ENCODE data around the gene KPTN.

KPTN gene

DNA sequence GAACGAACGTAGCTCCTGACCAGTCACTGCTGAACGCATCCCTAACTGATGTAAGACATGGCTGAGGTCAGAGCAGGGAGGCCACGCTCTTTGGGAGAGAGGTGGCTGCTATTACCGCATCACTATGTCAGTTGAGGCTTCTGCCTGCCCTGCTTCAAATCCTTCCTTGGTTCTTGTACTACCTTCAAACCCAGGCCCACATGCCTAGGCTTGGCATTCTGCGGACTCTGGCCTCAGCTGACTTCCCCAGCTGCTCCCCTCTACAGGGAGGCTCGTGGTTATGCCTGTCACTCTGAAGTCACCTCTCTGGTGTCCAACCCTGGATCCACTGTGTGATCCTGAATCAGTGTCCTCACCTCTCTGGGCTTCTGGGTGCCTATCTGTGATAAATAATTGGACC is 49.9 kb downstream of the KPTN start:
- Histone ChIP-seq H3K27me3 (ENCODE audit: control insufficient read depth, insufficient read depth, low read length) (peaks cover 50% of the 10 kb centered on the region), H3K4me3 (ENCODE audit: low read length) (no peak overlapping the region), H3K36me3 (ENCODE audit: control insufficient read depth, insufficient read depth, low read length) (no peaks in the 10 kb centered on the region), H3K9me3 (ENCODE audit: control insufficient read depth, low read length) (no peaks in the 10 kb centered on the region), H3K4me1 (ENCODE audit: control insufficient read depth, insufficient read depth, low read length) (peaks cover 11% of the 10 kb centered on the region), H3K9ac (ENCODE audit: low read length) (no peak overlapping the region)

DNA sequence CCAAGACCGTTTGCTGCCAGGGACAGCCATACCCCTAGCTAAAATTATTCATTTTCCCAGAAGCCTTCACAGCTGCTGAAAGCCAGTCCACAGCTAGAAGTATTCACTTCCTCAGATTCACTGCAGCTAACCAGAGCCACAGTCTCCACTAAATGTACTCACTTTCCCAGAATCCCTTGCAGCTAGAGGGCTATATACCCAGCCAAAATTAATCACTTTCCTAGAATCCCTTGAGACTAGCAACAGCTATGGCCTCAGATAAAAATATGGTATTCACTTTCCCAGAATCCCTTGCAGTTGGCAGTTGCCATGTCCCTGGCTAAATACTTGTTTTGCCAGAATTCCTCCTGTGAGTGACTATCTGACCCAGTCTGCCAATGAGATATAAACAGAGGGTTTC is 50.9 kb downstream of the KPTN start:
- Histone ChIP-seq H3K27me3 (ENCODE audit: control insufficient read depth, insufficient read depth, low read length) (peaks cover 55% of the 10 kb centered on the region), H3K4me1 (ENCODE audit: control insufficient read depth, insufficient read depth, low read length) (peaks cover 20% of the 10 kb centered on the region), H3K9me3 (ENCODE audit: control insufficient read depth, low read length) (no peaks in the 10 kb centered on the region), H3K4me3 (ENCODE audit: low read length) (no peak overlapping the region), H3K36me3 (ENCODE audit: control insufficient read depth, insufficient read depth, low read length) (no peaks in the 10 kb centered on the region), H3K9ac (ENCODE audit: low read length) (no peak overlapping the region)

DNA sequence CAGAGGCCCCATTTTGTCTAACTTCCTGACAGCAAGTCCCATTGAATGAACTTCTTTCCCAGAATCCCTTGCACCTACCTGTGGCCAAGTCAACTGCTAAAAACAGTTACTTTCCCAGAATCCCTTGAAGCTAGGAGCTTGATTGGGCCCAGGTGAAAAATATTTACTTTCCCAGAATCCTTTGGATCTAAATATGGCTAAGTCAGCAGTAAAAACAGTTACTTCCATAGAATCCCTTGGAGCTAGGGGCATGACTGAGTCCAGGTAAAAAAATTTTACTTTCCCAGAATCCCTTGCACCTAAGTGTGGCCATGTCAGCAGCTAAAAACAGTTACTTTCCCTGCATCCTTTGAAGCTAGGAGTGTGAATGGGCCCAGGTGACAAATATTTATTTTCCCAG is 51.5 kb downstream of the KPTN start:
- H3K4me3 ChIP-seq (ENCODE audit: low read length) = no peak overlapping the region
- H3K4me1 ChIP-seq (ENCODE audit: control insufficient read depth, insufficient read depth, low read length) = peaks cover 26% of the 10 kb centered on the region
- peaks cover 57% of the 10 kb centered on the region for H3K27me3 ChIP-seq (ENCODE audit: control insufficient read depth, insufficient read depth, low read length)
- H3K9me3 ChIP-seq (ENCODE audit: control insufficient read depth, low read length) = no peaks in the 10 kb centered on the region
- H3K9ac ChIP-seq (ENCODE audit: low read length) = no peak overlapping the region
- H3K36me3 ChIP-seq (ENCODE audit: control insufficient read depth, insufficient read depth, low read length) = no peaks in the 10 kb centered on the region

DNA sequence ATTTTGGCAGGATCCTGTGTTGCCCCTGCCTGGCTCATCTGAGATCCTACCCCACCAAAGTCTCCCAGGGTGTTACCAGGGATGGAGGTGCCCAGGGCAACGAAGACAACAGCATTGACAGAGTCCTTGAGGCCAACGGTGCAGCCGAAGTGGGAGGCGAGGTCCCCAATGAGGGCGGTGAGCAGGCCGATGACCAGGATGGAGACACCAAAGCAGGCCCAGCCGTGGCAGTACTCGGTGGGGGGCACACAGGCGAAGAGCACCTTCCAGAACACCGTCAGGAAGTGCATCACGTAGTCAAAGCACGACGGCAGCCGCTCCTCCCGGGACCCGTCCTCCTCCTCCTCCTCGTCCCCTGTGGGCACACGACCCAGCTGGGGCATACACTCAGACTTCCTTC is 51.9 kb downstream of the KPTN start:
- Histone ChIP-seq H3K27me3 (ENCODE audit: control insufficient read depth, insufficient read depth, low read length) (peaks cover 57% of the 10 kb centered on the region), H3K9me3 (ENCODE audit: control insufficient read depth, low read length) (no peaks in the 10 kb centered on the region), H3K4me3 (ENCODE audit: low read length) (no peak overlapping the region), H3K36me3 (ENCODE audit: control insufficient read depth, insufficient read depth, low read length) (no peaks in the 10 kb centered on the region), H3K9ac (ENCODE audit: low read length) (no peak overlapping the region), H3K4me1 (ENCODE audit: control insufficient read depth, insufficient read depth, low read length) (peaks cover 30% of the 10 kb centered on the region)

DNA sequence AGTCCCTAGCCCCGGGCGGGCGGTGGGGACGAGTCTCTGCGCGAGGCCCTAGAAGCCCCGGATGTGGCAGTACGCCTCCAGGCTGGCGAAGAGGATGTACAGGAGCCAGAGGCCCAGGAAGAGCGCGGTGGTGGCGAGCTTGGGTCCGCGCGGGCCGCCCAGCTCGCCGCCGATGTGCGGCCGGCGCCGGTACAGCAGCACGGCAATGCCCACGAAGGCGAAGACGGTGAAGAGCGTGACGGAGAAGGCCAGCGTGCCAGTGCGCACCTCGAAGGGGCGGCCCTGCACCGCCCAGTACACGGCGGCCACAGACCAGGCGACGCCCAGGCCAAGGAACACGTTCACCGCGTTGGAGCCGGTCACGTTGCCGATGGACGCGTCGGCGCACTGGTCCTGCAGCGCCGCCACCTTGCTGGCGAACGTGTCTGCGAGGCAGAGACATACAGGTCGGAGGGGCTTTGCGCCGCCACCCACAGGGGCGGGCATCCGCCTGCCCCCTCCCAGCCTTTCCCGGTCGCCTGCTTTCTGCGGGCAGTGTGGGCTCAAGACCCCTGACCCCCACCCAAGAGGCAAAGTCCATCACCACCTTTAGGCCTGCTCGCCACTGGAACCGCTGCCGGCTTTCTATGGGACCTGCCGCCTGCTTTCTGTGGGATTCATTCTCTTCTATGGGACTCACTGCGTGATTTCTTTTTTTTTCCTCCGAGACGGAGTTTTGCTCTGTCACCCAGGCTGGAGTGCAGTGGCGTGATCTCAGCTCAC is 53.8 kb downstream of the KPTN start:
- H3K27me3 ChIP-seq (ENCODE audit: control insufficient read depth, insufficient read depth, low read length) = peaks cover 49% of the 10 kb centered on the region
- no peak overlapping the region for H3K4me3 ChIP-seq (ENCODE audit: low read length)
- no peaks in the 10 kb centered on the region for H3K36me3 ChIP-seq (ENCODE audit: control insufficient read depth, insufficient read depth, low read length)
- H3K4me1 ChIP-seq (ENCODE audit: control insufficient read depth, insufficient read depth, low read length) = peaks cover 30% of the 10 kb centered on the region
- no peaks in the 10 kb centered on the region for H3K9me3 ChIP-seq (ENCODE audit: control insufficient read depth, low read length)
- no peak overlapping the region for H3K9ac ChIP-seq (ENCODE audit: low read length)

DNA sequence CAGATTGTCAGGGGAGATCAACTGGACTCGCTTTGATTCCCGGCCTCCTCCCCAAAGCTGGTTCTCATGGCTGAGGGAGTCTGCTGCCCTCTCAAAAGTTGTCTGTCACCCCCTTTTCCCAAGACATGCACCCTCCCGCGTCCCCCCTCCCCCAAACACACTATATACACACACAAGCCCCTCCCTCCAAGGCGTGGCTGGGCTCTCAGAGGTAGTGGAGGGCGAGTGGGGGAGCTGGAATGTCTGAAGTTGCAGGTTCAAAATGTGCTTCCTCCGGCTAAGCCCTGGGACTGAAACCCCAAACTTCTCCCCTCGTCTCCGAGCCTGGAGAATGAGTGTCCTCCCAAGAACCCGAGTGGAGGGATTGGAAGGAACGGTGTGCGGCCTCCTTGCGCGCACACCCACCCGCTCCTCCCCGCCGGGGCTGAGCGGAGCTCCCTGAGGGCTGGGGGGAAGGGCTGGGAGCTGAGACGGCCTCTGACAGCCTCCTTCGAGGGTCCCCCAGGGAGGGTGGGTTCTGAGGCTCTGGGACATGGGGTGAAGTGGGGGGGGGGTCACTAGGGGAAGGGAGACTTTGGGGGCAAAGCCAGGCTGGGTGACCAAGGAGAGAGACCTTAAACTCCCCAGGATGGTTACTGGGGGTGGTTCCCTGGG is 54.8 kb downstream of the KPTN start:
- peaks cover 55% of the 10 kb centered on the region for H3K27me3 ChIP-seq (ENCODE audit: control insufficient read depth, insufficient read depth, low read length)
- no peaks in the 10 kb centered on the region for H3K36me3 ChIP-seq (ENCODE audit: control insufficient read depth, insufficient read depth, low read length)
- H3K4me1 ChIP-seq (ENCODE audit: control insufficient read depth, insufficient read depth, low read length) = peaks cover 30% of the 10 kb centered on the region
- H3K9ac ChIP-seq (ENCODE audit: low read length) = no peak overlapping the region
- H3K9me3 ChIP-seq (ENCODE audit: control insufficient read depth, low read length) = no peaks in the 10 kb centered on the region
- no peak overlapping the region for H3K4me3 ChIP-seq (ENCODE audit: low read length)

DNA sequence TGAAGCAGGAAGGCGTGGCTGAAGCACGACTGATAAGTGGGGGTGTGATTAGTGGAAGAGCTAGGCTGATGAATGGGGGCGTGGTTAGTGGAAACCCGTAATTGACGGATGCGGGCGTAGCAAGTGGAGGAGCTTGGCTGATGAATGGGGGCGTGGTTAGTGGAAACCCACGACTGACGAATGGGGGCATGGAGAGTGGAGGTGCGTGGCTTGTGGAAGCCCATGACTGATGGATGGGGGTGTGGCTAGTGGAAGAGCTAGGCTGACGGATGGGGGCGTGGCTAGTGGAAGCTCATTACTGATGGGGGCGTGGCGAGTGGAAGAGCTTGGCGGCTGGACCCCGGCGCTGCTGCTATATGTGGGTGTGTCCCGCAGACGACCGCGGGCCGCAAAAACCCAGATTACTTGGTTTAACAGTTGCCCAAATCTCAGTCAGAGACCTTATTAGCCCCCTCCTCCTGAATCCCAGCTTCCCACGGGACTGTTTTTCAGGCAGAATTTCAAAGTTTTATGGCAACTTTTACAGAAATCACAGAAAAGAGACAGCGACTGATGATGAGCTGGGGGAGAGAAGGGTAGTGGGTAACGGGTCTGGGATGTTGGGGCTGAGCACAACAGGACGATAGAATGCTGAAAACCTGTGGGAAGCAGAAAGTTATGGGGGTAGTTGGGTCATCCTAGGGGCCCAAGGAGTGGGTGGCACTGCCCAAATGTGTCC is 55.7 kb downstream of the KPTN start:
- H3K36me3 ChIP-seq (ENCODE audit: control insufficient read depth, insufficient read depth, low read length) = no peaks in the 10 kb centered on the region
- no peak overlapping the region for H3K9ac ChIP-seq (ENCODE audit: low read length)
- no peaks in the 10 kb centered on the region for H3K9me3 ChIP-seq (ENCODE audit: control insufficient read depth, low read length)
- peaks cover 30% of the 10 kb centered on the region for H3K4me1 ChIP-seq (ENCODE audit: control insufficient read depth, insufficient read depth, low read length)
- H3K27me3 ChIP-seq (ENCODE audit: control insufficient read depth, insufficient read depth, low read length) = peaks cover 57% of the 10 kb centered on the region
- no peak overlapping the region for H3K4me3 ChIP-seq (ENCODE audit: low read length)

DNA sequence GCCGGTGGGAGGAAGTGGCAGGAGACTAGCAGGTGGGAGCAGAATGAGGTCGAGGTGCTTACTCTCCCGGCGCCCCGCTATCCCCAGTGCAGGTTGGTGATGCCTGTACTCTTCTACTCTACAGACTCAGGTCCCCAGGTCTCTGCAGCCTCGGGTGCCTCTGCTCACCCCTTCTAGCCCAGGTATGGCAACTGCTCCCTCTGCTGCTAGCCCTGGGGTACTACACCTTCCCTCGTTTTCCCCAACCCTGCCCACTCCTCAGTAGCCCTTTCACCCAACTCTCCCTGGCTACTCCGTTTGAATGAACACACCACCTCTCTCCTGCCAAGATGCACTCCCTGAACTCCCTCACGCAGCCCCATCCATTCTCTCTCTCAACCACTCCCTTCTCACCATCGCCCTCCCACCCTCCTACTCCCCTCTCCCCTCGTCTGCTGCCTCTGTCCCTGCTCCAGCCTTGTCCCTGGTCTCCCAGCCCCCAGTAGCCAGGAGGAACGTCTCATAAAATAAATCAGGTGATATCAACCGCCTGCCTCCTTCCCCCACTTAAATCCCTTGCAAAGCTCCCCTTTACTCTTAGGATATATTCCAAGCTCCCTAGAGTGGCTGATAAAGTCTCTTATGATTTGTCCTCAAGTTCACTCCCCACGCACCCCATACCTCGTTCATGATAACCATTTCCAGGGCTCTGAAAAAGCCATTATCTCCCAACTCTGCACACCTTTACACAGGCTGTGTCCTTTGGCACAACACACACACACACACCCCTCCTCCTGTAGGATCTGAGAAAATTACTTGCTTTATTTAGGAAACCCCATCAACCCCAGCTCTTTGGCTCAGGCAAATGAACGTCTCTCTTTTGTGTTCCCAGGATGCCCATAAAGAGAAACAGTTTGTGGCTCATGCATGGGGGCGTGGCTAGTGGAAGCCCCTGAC is 56.5 kb downstream of the KPTN start:
- no peak overlapping the region for H3K9ac ChIP-seq (ENCODE audit: low read length)
- peaks cover 64% of the 10 kb centered on the region for H3K27me3 ChIP-seq (ENCODE audit: control insufficient read depth, insufficient read depth, low read length)
- H3K4me3 ChIP-seq (ENCODE audit: low read length) = no peak overlapping the region
- H3K4me1 ChIP-seq (ENCODE audit: control insufficient read depth, insufficient read depth, low read length) = peaks cover 30% of the 10 kb centered on the region
- H3K36me3 ChIP-seq (ENCODE audit: control insufficient read depth, insufficient read depth, low read length) = no peaks in the 10 kb centered on the region
- H3K9me3 ChIP-seq (ENCODE audit: control insufficient read depth, low read length) = no peaks in the 10 kb centered on the region
